Gastrocnemius medialis (tissue), 4 donors: ENCODE results near the gene FAM25G. TPM values are rescaled to one million over a fixed set of nuclear protein-coding genes. Genes with fewer than 3 reads are reported as not detected.

Source experiments
- ATAC-seq, 2 donors: fragments of 150-250 bp; one replicate each; pipeline ENCODE4 v1.9.1; 2016
- DNase-seq, 2 donors: peaks; one replicate each; pipeline ENCODE4 v3.0.0-alpha.2; 2019
- H3K27ac ChIP-seq, 4 donors: fragments of 200-600 bp; sonication (generic); 1 replicate in 1 of 4; 2 replicates in 3 of 4; pipeline ENCODE4 v1.5.1; 2016 to 2018; ENCODE audit warnings: mild to moderate bottlenecking in 2 of 4, moderate library complexity in 1 of 4
- H3K27me3 ChIP-seq, 3 donors: fragments of 200-600 bp; sonication (generic) in 2 of 3; 1 replicate in 1 of 3; 2 replicates in 2 of 3; pipeline versions ENCODE4 v1.5.1 to v1.6.0; 2016 to 2019; ENCODE audit warnings: mild to moderate bottlenecking in 1 of 3, moderate library complexity in 1 of 3
- H3K36me3 ChIP-seq, 2 donors: fragments of 200-600 bp; sonication (generic) in 1 of 2; one replicate each; pipeline ENCODE4 v1.5.1; 2017 to 2018
- H3K4me1 ChIP-seq, 2 donors: fragments of 200-600 bp; sonication (generic) in 1 of 2; one replicate each; pipeline ENCODE4 v1.5.1; 2016 to 2017; ENCODE audit warnings: mild to moderate bottlenecking in 2 of 2
- H3K4me3 ChIP-seq, 4 donors: fragments of 200-600 bp; sonication (generic) in 3 of 4; 1 replicate in 1 of 4; 2 replicates in 3 of 4; pipeline ENCODE4 v1.5.1; 2016 to 2019; ENCODE audit warnings: mild to moderate bottlenecking in 2 of 4
- H3K9me3 ChIP-seq, 3 donors: fragments of 200-600 bp; sonication (generic) in 2 of 3; 1 replicate in 1 of 3; 2 replicates in 2 of 3; pipeline ENCODE4 v1.5.1; 2016 to 2019
- POLR2A ChIP-seq, 2 donors: fragments of 450-650 bp; IDR thresholded peaks; one replicate each; pipeline ENCODE4 v1.6.1; 2017; ENCODE audit warnings: antibody characterized with exemption in 2 of 2, mild to moderate bottlenecking in 2 of 2, moderate library complexity in 2 of 2
- in situ Hi-C, 4 donors: fragments of 200-750 bp; cut with MboI; loops; one replicate each; pipeline versions ENCODE4 v1.15.0 to v1.8.0; 2017; ENCODE audit warnings: low sequenced_read_pairs in 4 of 4
- intact Hi-C: fragments of 100-400 bp; cut with DNase I; formaldehyde crosslinking; loops from one replicate; pipeline ENCODE4 v1.15.1; 2023; ENCODE audit warnings: low total_unique reads
- total RNA-seq, 4 donors: library from RNA; depleted of rRNA; stranded (reverse); fragments of >200 nt; gene quantifications; one replicate each; pipeline versions ENCODE4 v1.1.0 to v1.2.3, GENCODE V29; 2016
- TF ChIP-seq, protein P1 (sequence below), 5 experiments: fragments of 450-650 bp in 3 of 5; fragments of 200-600 bp in 2 of 5; sonication (generic) in 2 of 5; IDR thresholded peaks in 4 of 5; conservative IDR thresholded peaks in 1 of 5; 1 replicate in 4 of 5; 2 replicates in 1 of 5; pipeline ENCODE4 v1.5.1; 2016 to 2019; ENCODE audit warnings: antibody characterized with exemption in 5 of 5, mild to moderate bottlenecking in 3 of 5, moderate library complexity in 3 of 5

FAM25G gene
- total RNA-seq, 4 donors from 2014 or later = not detected

GRCh38 chr10:47442351-47442750 lies 49.1 kb downstream of the FAM25G start:
- Histone ChIP-seq H3K4me3 (no peak overlapping the region), H3K4me1 (no peaks in the 10 kb centered on the region), H3K36me3 (no peaks in the 10 kb centered on the region), H3K27me3 (no peaks in the 10 kb centered on the region), H3K27ac (no peak overlapping the region), H3K9me3 (no peaks in the 10 kb centered on the region)
- ATAC-seq (no peak), DNase-seq (no peak)
- TF ChIP-seq, protein P1, sequence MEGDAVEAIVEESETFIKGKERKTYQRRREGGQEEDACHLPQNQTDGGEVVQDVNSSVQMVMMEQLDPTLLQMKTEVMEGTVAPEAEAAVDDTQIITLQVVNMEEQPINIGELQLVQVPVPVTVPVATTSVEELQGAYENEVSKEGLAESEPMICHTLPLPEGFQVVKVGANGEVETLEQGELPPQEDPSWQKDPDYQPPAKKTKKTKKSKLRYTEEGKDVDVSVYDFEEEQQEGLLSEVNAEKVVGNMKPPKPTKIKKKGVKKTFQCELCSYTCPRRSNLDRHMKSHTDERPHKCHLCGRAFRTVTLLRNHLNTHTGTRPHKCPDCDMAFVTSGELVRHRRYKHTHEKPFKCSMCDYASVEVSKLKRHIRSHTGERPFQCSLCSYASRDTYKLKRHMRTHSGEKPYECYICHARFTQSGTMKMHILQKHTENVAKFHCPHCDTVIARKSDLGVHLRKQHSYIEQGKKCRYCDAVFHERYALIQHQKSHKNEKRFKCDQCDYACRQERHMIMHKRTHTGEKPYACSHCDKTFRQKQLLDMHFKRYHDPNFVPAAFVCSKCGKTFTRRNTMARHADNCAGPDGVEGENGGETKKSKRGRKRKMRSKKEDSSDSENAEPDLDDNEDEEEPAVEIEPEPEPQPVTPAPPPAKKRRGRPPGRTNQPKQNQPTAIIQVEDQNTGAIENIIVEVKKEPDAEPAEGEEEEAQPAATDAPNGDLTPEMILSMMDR (IDR thresholded peaks at IDR 0.05 in 4 of 5, conservative IDR thresholded peaks at IDR 0.05 in 1 of 5) = no peak
- TF ChIP-seq POLR2A (IDR thresholded peaks at IDR 0.05) = no peak
- in situ Hi-C loops (no loop called here), intact Hi-C loops (no loop called here)

DNA sequence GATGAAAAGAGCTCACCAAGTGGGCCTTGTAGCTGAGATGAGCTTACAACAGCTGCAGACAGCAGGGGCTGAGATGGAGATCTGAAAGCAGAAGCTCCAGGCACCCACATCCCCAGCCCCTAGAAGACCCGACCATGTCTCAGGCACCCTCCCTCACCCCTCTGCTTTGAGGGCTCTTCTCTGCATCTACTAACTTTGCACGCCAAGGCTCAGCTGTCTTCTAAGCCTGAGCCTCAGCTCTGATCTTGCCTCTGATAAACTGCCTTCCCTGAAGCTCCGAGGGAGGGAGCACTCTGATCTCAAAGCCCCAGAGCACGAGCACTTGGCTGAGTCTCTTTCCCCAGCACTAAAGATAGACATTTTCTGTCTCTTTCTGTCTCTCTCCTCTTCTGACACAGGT lies 49.6 kb downstream of the FAM25G start:
- no peaks in the 10 kb centered on the region for H3K4me1 ChIP-seq
- in situ Hi-C loops (no loop called here), intact Hi-C loops (no loop called here)
- ATAC-seq (no peak), DNase-seq (no peak)
- H3K36me3 ChIP-seq = no peaks in the 10 kb centered on the region
- no peak overlapping the region for H3K4me3 ChIP-seq
- H3K9me3 ChIP-seq = no peaks in the 10 kb centered on the region
- no peaks in the 10 kb centered on the region for H3K27me3 ChIP-seq
- no peak overlapping the region for H3K27ac ChIP-seq
- TF ChIP-seq POLR2A (IDR thresholded peaks at IDR 0.05) = no peak
- TF ChIP-seq, protein P1 (IDR thresholded peaks at IDR 0.05 in 4 of 5, conservative IDR thresholded peaks at IDR 0.05 in 1 of 5) = no peak

GRCh38 chr10:47440207-47440606 lies 51.3 kb downstream of the FAM25G start:
- in situ Hi-C loops (no loop called here), intact Hi-C loops (no loop called here)
- Histone ChIP-seq H3K27ac (no peak overlapping the region), H3K9me3 (no peaks in the 10 kb centered on the region), H3K27me3 (no peaks in the 10 kb centered on the region), H3K36me3 (no peaks in the 10 kb centered on the region), H3K4me3 (no peak overlapping the region), H3K4me1 (no peaks in the 10 kb centered on the region)
- no peak for TF ChIP-seq POLR2A (IDR thresholded peaks at IDR 0.05)
- TF ChIP-seq, protein P1 (IDR thresholded peaks at IDR 0.05 in 4 of 5, conservative IDR thresholded peaks at IDR 0.05 in 1 of 5) = no peak
- ATAC-seq (no peak), DNase-seq (no peak)

- no peak for ATAC-seq
- Histone ChIP-seq H3K27ac (no peak overlapping the region), H3K4me3 (no peak overlapping the region), H3K27me3 (peaks cover 0 to 2% (median 0%) of the 10 kb centered on the region in 3 donors), H3K9me3 (no peaks in the 10 kb centered on the region), H3K4me1 (no peaks in the 10 kb centered on the region), H3K36me3 (no peaks in the 10 kb centered on the region)
- intact Hi-C loops (no loop called here), in situ Hi-C loops (no loop called here)
- no peak for DNase-seq
- TF ChIP-seq, protein P1 (IDR thresholded peaks at IDR 0.05 in 4 of 5, conservative IDR thresholded peaks at IDR 0.05 in 1 of 5) = no peak
- TF ChIP-seq POLR2A (IDR thresholded peaks at IDR 0.05) = no peak
Measured at GRCh38 chr10:47438857-47439474, 52.5 kb downstream of the FAM25G start.

Other genes with a start within 250 kb of the FAM25G start
- under 1 TPM; 0.20 to 0.72 (median 0.36) TPM for gene GDF10, start 191.5 kb downstream of the FAM25G start, total RNA-seq
- gene GDF2, start 169.2 kb downstream of the FAM25G start, total RNA-seq = not detected
- not detected for gene RBP3, start 143.3 kb downstream of the FAM25G start, total RNA-seq
- gene ZNF488, start 107.4 kb downstream of the FAM25G start, total RNA-seq = not detected
- under 1 TPM in 1 of 4 donors, not detected in 3; 0.24 TPM for gene ANXA8, start 7.6 kb downstream of the FAM25G start, total RNA-seq
- gene AGAP9, start 31.9 kb upstream of the FAM25G start, total RNA-seq = 1 to 10 TPM in 3 of 4 donors, under 1 TPM in 1; 0.26 to 3.9 (median 1.1) TPM